GM20431 (cell line): ENCODE results near the gene MCHR1.
"Not testable (repeated sequence)": the region's sequence is repeated elsewhere in the genome, so short reads cannot be mapped to it uniquely, and the experiment has no call there.

ENCODE experiments used
- in situ Hi-C: fragments of 300-500 bp; cut with MseI, MboI; formaldehyde crosslinking; loops from one replicate; pipeline ENCODE4 v1.15.0; 2020; ENCODE audit warnings: low sequenced_read_pairs; ENCODE audit not compliant: unreplicated experiment

MCHR1 gene

GRCh38 chr22:40719599-40719998, 40.3 kb downstream of the MCHR1 start:
- in situ Hi-C loops, result no loop called here

GRCh38 chr22:40720156-40720537, 40.9 kb downstream of the MCHR1 start:
- in situ Hi-C loops, result not testable (repeated sequence)

GRCh38 chr22:40720538-40721256, 41.4 kb downstream of the MCHR1 start:
- in situ Hi-C loops, result no loop called here

- in situ Hi-C loops, result no loop called here
Measured at GRCh38 chr22:40721266-40721665, 42.0 kb downstream of the MCHR1 start.

DNA sequence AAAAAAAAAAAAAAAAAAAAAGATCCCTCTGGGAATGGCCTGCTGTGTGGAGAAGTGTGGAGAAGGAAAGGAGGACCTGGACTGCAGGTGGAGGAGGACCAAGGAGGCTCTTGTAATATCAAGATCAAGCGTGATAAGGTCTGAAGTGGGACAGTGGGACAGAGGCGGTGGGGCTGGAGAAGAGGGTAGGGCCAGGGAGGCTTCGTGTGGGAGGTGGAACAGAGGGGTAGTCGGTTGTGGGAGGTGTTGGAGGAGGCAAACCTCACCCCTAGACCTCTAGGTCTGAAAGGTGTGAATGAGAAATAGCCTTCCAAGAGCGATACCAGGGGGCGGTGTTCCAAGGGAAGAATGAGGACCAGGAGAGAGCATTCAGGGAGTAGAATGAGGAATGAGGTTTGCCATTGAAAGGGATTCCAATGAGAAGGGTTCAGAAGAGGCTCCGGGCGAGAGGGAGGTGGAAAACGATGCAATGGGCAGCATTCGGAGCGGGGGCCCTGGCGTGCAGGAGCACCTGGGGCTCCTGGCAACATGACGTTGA, 44.2 kb downstream of the MCHR1 start:
- in situ Hi-C loops, result no loop called here

GRCh38 chr22:40726514-40726913, 47.2 kb downstream of the MCHR1 start:
- in situ Hi-C loops, result no loop called here

DNA sequence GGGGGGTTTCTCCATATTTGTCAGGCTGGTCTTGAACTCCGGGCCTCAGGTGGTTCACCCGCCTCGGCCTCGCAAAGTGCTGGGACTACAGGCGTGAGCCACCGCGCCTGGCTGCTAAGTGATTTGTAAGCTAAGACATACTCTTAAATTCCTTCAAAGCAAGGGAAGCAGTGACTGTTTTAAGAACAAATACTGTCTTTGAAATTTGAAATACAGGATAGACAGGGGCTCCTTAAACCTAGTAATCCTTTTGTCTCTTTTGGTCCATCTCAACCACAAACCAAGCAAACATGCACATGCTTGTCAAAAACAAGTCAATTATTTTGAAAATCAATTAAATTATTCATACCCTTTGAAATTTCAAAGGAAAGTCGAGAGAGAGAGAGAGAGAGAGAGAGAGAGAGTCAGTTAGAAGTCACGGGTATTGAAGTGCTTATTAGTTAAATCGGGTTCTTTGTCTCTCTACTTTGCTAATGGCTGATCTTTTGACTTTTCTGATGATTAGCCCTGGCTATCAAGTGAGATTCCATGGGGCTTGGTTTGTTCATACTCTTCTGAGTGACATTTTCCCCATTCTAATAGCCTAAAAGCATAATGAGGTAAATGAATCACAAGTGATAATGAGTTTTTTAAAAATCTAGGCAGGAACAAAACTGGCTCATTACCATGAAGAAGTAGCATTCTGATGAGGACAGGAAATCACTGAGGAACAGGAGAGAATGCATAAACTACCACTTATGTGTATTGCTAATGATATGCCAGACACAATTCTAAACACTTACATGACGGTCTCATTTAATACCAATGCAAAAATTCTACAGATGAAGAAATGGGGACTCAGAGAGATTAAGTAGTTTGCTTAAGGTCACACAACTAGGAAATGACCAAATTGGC, 48.0 kb downstream of the MCHR1 start:
- in situ Hi-C loops, result no loop called here

DNA sequence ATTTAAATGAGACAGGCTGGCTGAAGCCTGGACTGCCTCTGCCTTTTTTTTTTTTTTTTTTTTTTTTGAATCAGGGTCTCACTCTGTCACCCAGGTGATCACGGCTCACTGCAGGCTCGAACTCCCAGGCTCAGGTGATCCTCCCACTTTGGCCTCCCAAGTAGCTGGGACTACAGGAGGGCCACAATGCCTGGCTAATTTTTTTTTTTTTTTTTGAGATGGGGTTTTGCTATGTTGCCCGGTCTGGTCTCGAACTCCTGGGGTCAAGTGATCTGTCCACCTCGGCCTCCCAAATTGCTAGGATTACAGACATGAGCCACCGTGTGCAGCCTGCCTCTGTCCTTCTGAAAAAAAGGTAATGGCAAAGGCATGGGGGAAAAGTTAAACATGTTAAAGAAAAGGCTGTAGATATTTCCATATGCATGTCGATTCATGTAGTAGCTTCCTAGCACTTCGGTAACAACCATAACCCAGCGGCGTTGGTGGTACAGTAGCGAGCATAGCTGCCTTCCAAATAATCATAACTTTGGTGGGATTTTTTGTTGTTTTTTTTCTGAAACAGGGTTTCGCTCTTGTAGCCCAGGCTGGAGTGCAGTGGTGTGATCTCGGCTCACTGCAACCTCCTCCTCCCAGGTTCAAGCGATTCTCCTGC, 48.8 kb downstream of the MCHR1 start:
- in situ Hi-C loops, result no loop called here

DNA sequence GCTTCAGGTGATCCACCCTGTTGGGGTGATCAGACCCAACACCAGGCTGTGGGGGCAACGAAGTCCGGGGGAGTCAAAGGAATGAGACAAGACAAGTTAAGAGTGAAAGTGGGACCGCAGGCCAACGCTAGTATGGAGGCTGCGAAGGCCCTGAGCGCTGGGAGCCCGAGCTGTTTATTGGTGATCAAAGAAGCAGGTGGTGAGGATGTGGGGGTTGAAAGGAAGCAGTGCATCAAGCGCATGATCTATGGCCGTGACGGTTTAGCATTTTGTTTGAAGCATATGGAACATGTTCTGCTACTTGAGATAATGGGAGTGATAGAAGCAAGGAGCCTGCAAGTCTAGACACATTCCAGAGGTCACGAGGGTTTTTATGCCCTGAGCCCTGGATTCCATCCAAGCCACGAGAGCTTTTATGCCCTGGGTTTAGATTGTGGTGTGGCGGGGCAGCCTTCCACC, 49.5 kb downstream of the MCHR1 start:
- in situ Hi-C loops, result no loop called here

DNA sequence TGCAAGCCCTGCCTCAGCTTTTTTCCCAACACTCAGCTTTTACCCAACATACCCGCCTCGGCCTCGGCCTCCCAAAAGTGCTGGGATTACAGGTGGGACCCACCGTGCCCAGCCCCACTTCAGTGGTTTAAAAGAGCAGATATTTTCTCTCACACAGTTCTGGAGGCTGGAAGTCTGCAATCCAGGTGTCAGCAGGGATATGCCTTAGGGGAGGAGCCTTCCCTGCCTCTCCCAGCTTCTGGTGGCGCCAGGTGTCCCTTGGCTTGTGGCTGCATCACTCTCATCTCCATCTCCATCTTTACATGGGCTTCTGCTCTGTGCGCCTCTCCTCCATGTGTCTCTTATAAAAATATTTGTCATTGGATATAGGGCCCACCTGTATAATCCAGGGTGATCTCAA, 50.0 kb downstream of the MCHR1 start:
- in situ Hi-C loops, result no loop called here
